Nephron progenitor cell (in vitro differentiated cells): ENCODE results near the gene HUS1.

Experiments used
- DNase-seq: peaks from one replicate; pipeline ENCODE4 v3.0.0; 2021
- H3K27ac Mint-ChIP-seq: 2 replicates; pipeline ENCODE4 v1.8.0; 2021; ENCODE audit warnings: mild to moderate bottlenecking, moderate library complexity, mixed read lengths
- H3K27me3 Mint-ChIP-seq: 2 replicates; pipeline ENCODE4 v1.8.0; 2021; ENCODE audit warnings: mild to moderate bottlenecking, low read depth, mixed read lengths; ENCODE audit not compliant: poor library complexity
- H3K36me3 Mint-ChIP-seq: 2 replicates; pipeline ENCODE4 v1.8.0; 2021; ENCODE audit warnings: low read depth, mixed read lengths
- H3K4me1 Mint-ChIP-seq: 2 replicates; pipeline ENCODE4 v1.8.0; 2021; ENCODE audit warnings: mixed read lengths
- H3K4me3 Mint-ChIP-seq: 2 replicates; pipeline ENCODE4 v1.8.0; 2021; ENCODE audit warnings: mild to moderate bottlenecking, moderate library complexity, mixed read lengths
- H3K9me3 Mint-ChIP-seq: 2 replicates; pipeline ENCODE4 v1.8.0; 2021; ENCODE audit warnings: mild to moderate bottlenecking, moderate library complexity, mixed read lengths
- CTCF ChIP-seq: fragments of 200-600 bp; sonication (generic); IDR thresholded peaks from 2 replicates; pipeline ENCODE4 v1.5.0; 2021; ENCODE audit warnings: antibody characterized with exemption

HUS1 gene

GRCh38 chr7:47979145-47979831 lies at the start of gene HUS1:
TSS of gene HUS1 (minus strand) at chr7:47979615. CDS start at chr7:47979519, 96 bp downstream.
- Mint-ChIP-seq H3K27ac (peak within 1 kb of the TSS; percentile 99), H3K27me3 (no peaks in the 10 kb centered on the region), H3K4me3 (peak within 1 kb of the TSS; percentile 93), H3K9me3 (peaks cover 7% of the 10 kb centered on the region), H3K4me1 (peaks cover 34% of the 10 kb centered on the region), H3K36me3 (peaks cover 40% of the 10 kb centered on the region)
- DNase-seq, result peak; percentile 93
- no peak for TF ChIP-seq CTCF

GRCh38 chr7:48028938-48029337 lies 49.5 kb upstream of the HUS1 start, which contains the start of gene SUN3:
TSS of gene SUN3 (minus strand) at chr7:48029107. CDS start at chr7:48028938, 169 bp downstream.
- DNase-seq, result no peak
- no peak for TF ChIP-seq CTCF
- no peak within 1 kb of the TSS for H3K4me3 Mint-ChIP-seq
- no peaks in the 10 kb centered on the region for H3K4me1 Mint-ChIP-seq
- H3K9me3 Mint-ChIP-seq, result no peaks in the 10 kb centered on the region
- peaks cover 37% of the 10 kb centered on the region for H3K27me3 Mint-ChIP-seq
- no peaks in the 10 kb centered on the region for H3K36me3 Mint-ChIP-seq
- no peak within 1 kb of the TSS for H3K27ac Mint-ChIP-seq

- H3K4me1 Mint-ChIP-seq, result no peaks in the 10 kb centered on the region
- no peak overlapping the region for H3K27ac Mint-ChIP-seq
- H3K4me3 Mint-ChIP-seq, result no peak overlapping the region
- no peak for TF ChIP-seq CTCF
- H3K27me3 Mint-ChIP-seq, result peaks cover 10% of the 10 kb centered on the region
- DNase-seq, result no peak
- H3K9me3 Mint-ChIP-seq, result peaks cover 6% of the 10 kb centered on the region
- no peaks in the 10 kb centered on the region for H3K36me3 Mint-ChIP-seq
Observed at GRCh38 chr7:48025624-48026023, 46.2 kb upstream of the HUS1 start.

- H3K27ac Mint-ChIP-seq, result no peak overlapping the region
Observed at GRCh38 chr7:48017674-48018073, 38.3 kb upstream of the HUS1 start.

GRCh38 chr7:48016641-48017040 lies 37.2 kb upstream of the HUS1 start:
- peaks cover 23% of the 10 kb centered on the region for H3K9me3 Mint-ChIP-seq
- no peak for DNase-seq
- H3K4me3 Mint-ChIP-seq, result no peak overlapping the region
- no peak for TF ChIP-seq CTCF
- no peaks in the 10 kb centered on the region for H3K4me1 Mint-ChIP-seq
- no peaks in the 10 kb centered on the region for H3K36me3 Mint-ChIP-seq
- H3K27ac Mint-ChIP-seq, result no peak overlapping the region
- H3K27me3 Mint-ChIP-seq, result peaks cover 4% of the 10 kb centered on the region

More at GRCh38 chr7:48017674-48018073, 38.3 kb upstream of the HUS1 start:
- no peak overlapping the region for H3K4me3 Mint-ChIP-seq
- H3K9me3 Mint-ChIP-seq, result peaks cover 23% of the 10 kb centered on the region
- peaks cover 4% of the 10 kb centered on the region for H3K27me3 Mint-ChIP-seq
- no peaks in the 10 kb centered on the region for H3K36me3 Mint-ChIP-seq
- no peak for DNase-seq
- no peaks in the 10 kb centered on the region for H3K4me1 Mint-ChIP-seq
- TF ChIP-seq CTCF, result no peak

GRCh38 chr7:48011951-48012350 lies 32.5 kb upstream of the HUS1 start:
- H3K27ac Mint-ChIP-seq, result no peak overlapping the region
- no peaks in the 10 kb centered on the region for H3K9me3 Mint-ChIP-seq
- H3K27me3 Mint-ChIP-seq, result no peaks in the 10 kb centered on the region
- no peak overlapping the region for H3K4me3 Mint-ChIP-seq
- TF ChIP-seq CTCF, result no peak
- no peak for DNase-seq
- no peaks in the 10 kb centered on the region for H3K4me1 Mint-ChIP-seq
- no peaks in the 10 kb centered on the region for H3K36me3 Mint-ChIP-seq
